ENCODE results near the gene SOX12.
"Not testable (repeated sequence)": the region's sequence is repeated elsewhere in the genome, so short reads cannot be mapped to it uniquely, and the experiment has no call there.

The SOX12 gene

DNA sequence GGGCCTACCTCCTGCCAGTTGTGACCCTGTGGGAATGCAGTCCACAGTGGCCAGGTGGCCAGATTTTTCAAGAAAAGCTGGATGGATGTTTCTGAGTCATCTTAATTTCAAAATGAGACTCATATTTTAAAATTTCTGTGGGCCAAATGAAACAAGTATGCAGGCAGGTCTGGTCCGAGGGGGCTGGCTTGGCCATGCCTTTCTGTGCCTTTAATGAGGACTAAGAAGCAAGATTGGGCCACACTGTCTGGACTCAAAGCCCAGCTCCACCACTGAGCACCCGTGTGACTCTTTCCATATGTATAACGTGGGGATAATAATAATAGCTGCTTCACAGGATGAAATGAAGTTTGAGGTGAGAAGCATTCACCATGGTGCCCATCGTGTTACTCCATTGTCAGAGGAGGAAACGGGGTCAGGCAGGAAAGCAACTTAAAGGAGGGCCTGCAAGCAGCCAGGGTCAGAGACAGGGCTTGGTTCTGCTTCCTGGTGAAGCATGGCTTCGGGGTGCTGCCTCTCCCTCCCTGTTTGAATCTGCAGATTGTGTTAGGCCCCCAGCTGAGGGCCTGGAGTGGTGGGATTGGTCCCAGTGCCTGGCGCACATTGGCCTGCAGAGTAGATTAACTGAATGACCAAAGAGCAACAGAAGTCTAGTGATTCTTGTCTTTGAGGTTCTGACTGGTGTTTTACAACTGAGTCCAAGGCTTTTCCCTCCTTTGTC is 3.8 kb downstream of the SOX12 start:
- no peak for DNase-seq

DNA sequence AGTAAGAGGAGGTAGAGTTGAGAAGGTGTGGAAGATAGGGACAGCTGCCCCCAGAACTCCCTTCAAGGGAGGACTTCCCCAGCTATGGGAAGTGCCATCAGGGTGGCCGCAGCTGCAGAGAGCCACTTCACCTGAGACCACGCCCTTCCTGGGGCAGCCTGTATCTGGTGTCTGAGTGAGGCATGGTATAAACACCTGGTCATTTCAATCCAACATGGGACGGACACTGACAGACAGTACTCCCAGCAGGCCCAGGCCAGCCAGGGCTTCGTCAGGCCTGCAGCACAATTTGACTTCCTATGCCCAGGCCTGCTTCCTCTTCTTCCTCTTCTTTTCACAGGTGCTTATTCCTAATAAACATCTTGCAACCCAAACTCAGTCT is 4.5 kb downstream of the SOX12 start:
- no peak for DNase-seq

DNA sequence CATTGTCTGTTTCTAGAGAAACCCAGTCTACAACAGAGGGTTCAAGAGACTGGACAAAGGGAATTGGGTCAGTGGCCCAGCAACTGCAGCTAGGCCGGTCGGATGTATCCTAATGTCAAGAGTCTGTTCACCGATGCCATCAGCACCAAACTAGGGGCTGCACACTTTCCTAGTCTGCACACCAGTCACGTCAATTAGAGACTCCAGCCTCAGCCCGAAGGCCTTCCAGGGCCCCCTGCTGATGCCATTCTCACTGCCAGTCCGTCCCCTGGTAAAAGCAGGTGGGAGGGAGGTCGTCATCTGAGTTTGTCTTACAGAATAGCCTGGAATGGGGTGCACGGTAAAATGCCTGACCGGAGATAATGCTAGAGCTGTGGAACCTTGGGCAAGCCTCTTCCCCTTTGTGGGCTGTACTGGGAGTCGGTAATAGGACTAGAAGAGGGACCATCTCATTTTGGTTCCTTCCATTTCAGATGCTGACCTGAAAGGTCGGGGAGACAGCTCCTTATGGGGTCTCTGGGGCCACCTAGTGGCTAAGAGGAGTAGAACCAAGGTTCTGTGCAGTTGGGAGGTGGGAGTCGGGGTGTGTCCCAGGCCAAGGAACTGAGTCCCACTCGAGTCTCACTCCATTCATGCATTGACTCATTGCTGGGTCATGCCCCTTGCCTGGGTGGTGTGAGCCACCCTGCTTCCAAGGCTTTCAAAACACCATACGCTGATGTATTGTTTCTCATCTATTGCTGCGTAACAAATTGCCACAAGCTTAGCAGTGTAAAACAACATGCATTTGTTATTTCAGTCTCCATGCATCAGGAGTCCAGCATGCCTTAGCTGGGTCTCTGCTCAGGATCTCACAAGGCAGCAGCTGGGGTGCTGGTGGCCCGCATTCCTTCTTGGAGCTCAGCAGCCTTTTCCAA is 5.1 kb downstream of the SOX12 start:
- DNase-seq = peak; percentile 67

DNA sequence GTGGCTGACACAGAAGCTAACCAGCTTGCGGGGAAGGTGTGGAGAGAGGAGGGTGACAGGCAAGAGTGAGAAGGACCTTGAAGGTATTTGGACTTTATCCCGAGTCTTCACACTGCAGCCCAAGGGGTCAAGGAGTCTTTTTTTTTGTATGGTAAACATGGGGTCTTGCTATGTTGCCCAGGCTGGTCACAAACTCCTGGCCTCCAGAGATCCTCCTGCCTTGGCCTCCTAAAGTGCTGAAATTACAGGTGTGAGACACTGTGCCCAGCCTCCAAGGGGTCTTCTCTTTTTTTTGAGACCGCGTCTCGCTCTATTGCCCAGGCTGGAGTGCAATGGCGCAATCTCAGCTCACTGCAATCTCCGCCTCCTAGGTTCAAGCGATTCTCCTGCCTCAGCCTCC is 9.2 kb downstream of the SOX12 start:
- no peak for DNase-seq

DNA sequence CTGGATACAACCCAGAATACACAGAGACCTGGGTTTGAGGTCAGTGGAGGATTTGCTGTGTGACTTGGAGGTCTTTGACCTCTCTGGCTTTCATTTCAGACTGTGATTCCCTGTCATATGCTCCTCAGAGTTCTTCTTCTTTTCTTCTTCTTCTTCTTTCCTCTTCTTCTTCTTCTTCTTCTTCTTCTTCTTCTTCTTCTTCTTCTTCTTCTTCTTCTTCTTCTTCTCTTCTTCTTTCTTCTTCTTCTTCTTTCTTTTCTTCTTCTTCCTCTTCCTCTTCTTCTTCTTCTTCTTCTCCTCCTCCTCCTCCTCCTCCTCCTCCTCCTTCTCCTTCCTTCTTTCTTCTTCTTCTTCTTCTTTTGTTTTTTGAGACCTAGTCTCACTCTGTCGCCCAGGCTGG is 10.7 kb downstream of the SOX12 start:
- DNase-seq = not testable (repeated sequence)

DNA sequence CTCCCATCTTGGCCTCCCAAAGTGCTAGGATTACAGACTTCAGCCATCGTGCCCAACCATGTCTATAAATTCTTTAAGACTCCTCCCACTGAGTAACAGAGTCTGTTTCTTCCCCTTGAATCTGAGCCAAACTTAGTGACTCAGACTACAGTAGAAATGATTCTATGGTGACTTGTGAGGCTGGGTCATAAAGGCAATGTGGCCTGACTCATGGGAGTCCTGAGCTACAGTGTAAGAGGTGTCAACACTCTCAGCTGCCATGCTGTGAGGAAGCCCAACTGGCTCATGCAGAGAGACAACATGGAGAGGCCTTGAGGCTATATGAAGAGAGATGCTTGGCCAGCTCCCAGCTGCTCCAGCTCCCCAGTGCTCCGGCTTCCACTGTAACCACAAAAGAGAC is 16.3 kb downstream of the SOX12 start:
- no peak for DNase-seq

DNA sequence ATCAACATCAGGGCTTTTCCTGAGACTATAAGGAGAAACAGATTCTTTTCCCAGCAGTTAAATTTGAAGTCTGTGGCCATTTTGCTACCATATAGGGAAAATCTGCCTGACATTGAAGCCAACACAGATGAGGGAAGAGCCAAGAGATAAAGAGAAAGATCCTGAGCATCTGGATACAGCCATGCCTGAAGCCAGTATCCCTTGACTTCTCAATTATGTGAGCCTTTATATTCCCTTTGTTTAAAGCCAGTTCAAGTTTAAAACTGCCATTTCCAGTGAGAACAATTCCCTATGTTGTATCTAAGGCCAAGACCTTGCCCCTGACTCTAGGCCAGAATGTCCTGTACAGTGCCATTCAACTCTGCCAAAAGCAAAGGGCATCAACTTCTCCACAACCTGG is 17.8 kb downstream of the SOX12 start:
- DNase-seq = no peak

DNA sequence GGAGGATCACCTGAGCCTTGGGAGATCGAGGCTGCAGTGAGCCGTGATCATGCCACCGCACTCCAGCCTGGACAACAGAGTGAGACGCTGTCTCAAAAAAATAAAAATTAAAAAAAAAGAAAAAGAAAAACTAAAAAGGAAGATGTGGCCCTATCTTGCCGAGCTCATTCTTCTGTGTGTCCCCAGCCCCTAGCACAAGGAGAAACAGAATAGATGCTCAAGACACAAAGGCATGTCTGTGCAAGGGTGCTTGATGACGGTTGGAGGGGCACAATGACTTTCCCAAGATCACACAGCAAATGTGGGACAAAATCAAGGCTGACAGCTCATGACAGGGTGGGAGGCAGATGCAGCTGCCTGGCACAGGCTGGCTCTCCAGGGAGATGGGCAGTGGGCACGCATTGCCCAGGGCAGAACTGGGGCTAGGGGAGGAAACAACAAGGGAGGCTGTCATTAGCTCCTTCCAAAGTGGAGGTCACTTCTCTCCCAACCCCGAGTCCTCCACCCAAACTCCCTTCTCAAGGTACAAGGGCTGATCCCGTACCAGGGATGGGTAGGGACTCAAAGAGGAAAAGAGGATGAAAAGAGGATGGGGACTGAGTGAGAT is 20.8 kb downstream of the SOX12 start:
- no peak for DNase-seq

DNA sequence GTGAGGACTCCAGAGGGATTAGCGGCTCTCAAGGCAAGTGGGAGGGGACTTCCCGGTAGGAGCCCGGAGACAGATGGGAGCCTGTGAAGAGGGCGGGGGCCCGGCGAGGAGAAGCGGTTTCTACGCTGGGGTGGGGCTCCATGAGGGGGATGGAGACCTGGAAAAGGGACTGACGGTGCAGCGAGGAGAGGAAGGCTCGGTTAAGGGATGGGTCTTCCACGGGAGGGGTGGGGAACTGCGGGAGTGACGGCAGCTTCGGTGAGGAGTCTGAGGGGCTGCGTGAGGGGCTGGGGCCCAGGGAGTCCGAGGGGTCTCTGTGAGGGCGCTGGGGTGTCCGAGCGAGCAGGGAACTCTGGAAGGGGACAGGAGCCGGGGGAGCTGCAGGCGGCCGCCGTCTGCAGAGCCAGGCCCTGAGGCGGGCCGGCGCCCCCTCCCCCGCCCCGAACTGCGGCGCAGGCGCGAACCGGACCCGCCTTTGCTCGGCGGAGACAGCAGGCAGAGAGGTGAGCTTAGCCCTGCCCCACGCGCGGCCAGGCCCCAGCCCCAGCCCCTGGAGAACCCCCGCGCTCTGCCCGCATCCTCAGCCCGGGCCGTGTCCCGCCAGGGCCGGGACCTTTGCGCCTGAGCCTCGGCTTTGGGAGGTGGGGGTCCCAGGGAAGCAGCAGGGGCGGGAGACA is 21.4 kb downstream of the SOX12 start, which contains the start of gene NRSN2:
NRSN2 (plus strand) TSS at position 472 of the 677 bp plus-strand sequence. CDS start 2,533 bp downstream, outside the sequence.
- peak; percentile 39 for DNase-seq

DNA sequence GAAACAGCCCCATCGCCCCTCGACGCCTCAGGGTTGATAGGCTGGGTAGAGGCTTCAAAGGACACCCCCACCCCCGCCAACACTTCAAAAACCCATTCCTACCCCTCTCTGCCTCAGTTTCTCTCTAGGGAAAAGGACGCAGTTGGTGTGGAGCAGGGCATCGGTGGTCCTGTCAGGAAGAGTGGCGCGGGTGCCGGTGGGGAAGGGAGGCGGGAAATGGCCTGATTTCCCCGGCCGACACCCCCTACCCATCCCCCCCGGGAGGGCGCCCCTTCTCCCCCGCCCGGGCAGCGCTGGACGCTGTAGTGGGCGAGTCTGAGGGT is 21.9 kb downstream of the SOX12 start:
- DNase-seq = no peak

DNA sequence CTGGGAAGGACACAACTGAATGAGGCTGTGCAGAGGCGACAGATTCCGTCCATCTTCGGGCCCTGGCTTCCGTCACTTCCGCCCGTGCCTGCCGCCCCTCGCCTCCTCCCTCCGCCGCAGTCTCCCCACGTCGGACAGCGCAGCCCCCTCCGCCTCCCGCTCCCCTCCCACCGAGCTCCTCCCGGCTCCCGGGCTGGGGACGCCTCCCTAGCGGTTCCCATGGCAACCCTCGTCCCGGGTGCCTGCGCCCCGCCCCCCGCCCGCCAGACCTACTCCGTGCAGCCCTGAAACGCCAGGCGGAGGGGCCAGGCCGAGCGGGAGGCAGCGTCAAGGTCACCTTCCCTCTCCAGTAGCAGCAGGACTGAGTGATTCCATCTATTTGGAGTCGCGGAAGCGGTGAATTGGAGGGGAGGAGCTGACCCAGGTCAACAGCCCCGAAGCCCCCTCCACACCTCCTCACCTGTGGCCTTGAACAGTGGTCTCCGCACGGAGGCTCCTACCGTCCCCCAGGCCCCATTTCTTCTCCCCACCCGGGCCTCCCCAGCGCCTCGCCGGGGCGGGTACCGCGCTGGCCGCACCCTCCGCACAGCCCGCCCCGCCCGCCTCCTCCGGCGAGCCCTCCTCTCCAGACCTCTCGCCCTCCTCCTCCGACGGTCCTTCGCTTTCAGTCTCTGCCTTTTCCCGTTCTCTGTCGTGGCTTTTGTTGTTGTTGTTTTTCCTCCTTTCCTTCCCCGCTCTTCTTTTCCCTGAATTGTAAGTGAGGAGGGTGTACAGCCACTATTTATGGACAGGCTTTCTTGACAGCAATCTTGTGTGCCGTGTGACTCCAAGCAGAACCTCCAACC is 22.5 kb downstream of the SOX12 start:
- DNase-seq = peak; percentile 87

DNA sequence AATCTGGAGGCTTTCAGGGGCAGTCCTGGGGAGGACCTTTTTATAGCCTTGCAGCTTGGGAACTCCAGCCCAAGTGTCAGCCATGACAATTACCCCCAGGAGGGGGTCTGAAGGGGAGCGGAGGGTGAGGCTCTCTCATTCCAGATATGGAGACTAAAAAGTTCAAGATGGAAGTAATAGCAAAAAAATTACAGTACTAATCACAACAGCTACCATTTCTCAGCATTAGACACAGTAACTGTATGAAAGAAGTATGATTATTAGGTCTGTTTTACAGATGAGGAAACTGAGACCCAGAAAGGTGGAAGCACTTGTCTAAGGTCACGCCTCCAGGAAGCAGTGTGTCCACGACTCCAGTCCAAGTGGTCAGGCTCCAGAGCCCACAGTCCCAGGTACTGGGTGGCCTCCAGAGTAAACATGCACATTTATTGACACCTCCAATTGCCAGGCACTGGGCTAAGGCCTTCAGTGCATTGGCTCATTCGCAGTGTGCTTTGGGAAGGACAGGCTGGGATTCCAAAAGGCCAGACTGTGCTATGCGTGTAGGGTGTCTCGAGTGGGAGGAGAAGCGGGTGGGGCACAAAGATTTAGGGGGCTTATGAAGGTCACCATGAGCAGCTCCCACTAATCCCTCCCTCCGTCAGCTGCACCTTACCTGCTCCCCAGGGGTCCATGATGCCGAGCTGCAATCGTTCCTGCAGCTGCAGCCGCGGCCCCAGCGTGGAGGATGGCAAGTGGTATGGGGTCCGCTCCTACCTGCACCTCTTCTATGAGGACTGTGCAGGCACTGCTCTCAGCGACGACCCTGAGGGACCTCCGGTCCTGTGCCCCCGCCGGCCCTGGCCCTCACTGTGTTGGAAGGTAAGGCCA is 23.9 kb downstream of the SOX12 start:
- no peak for DNase-seq

DNA sequence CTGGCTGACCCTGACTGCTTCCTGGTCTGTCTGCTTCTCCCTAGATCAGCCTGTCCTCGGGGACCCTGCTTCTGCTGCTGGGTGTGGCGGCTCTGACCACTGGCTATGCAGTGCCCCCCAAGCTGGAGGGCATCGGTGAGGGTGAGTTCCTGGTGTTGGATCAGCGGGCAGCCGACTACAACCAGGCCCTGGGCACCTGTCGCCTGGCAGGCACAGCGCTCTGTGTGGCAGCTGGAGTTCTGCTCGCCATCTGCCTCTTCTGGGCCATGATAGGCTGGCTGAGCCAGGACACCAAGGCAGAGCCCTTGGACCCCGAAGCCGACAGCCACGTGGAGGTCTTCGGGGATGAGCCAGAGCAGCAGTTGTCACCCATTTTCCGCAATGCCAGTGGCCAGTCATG is 27.8 kb downstream of the SOX12 start:
- no peak for DNase-seq

DNA sequence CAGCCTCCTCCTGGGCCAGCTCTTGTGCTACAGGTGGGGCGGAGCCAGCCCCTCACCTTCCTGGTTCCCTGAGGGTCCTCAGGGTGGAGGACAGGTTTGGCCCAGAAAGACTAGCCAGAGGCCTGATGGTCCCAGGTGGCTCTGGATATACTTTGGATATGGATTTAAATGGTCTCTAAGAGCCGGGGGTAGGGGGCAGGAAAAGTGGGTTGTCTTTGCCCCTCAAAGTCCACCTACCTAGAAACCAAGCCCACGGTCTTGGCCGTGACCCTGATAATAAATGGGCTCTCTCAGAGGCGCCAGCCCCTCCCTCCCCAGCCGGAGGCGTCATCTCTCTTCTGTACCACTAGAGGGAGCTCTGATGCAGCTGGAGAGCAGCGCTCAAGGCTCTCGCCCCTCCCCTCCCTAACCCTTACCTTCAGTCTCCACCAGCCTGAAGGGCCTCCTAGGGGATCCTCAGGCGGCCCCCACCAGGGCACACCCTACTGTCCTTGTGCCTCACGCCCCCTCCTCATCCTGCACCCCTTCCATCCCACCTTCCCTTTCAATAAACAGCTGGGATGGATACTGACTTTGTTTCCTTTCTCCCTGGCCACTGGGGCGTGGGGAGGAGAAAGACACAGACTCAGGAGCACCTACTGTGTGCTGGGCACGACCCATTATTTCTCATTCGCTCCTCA is 29.1 kb downstream of the SOX12 start:
- DNase-seq = peak; percentile 85

DNA sequence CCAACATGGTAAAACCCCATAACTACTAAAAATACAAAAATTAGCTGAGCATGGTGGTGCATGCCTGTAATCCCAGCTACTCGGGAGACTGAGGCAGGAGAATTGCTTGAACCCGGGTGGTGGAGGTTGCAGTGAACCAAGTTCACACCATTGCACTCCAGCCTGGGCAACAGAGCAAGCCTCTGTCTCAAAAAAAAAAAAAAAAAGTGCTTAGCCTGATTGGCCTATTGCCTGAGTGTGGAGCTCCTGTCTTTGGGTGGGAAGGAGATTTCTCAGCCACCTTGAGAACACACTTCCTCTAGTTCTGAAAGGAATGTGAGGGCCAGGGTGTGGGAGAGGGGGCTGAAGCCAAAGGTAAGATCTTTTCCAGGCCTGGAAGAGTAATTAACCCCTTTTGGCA is 30.8 kb downstream of the SOX12 start:
- not testable (repeated sequence) for DNase-seq

DNA sequence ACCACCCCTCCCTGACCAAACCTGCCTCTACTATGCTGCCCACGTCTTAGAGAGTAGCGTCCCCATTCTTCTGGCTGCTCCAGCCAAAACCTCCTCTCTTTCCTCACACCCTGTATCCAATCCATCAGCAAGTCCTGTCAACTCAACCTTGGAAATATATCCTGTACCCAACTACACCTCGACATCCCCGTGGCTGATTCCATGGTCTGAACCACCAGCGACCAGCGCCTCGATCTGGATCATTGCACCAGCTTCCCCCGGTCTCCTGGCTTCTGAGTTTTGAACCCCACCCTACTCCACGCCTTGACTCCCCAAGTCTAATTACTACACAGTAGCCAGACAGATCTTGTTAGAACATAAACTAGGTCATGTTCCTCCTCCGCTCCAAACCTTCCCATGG is 31.4 kb downstream of the SOX12 start:
- no peak for DNase-seq

DNA sequence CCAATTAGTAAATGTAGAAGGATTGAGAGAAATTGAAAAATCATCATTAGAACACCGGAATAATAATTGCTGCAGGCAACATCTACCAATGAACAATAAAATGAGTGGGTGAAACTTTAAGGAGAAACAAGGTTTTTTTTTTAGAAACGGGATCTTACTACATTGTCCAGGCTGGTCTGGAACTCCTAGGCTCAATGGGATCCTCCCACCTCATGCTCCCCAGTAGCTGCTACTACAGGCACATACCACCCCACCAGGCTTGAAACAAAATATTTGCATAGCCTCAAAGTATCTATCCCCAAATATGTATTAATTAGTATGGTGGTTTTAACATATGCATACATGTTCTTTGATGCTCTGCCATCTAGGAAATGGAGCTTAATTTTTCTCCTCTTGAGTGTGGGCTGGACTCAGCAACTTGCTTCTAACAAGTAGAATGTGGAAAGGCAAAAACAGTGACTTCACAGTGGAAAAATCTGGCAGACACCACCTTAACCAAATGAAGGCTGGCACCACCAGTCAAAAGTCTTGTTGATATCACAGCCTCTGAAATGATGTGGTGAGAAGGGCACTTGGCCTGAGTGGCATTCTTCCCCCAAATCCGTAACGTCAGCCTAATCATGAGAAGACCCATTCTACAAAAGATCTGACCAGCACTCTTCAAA is 33.7 kb downstream of the SOX12 start:
- no peak for DNase-seq

DNA sequence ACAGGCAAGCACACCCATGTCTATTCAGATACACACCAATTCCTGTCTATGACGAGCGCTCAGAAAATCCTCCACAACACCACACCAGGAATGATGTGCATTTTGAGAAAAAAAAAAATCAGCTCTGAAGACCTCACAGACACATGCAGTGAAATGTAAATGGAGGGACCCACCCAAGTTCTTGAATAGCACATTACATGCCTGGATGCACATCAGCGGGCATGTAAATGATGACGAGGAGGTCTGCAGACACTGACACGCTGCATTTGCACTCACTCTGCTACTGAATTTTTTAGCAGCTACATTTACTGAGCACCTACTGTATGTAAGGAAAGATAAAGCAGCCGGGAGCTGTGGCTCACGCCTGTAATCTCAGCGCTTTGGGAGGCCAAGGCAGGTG is 36.2 kb downstream of the SOX12 start:
- DNase-seq = no peak

DNA sequence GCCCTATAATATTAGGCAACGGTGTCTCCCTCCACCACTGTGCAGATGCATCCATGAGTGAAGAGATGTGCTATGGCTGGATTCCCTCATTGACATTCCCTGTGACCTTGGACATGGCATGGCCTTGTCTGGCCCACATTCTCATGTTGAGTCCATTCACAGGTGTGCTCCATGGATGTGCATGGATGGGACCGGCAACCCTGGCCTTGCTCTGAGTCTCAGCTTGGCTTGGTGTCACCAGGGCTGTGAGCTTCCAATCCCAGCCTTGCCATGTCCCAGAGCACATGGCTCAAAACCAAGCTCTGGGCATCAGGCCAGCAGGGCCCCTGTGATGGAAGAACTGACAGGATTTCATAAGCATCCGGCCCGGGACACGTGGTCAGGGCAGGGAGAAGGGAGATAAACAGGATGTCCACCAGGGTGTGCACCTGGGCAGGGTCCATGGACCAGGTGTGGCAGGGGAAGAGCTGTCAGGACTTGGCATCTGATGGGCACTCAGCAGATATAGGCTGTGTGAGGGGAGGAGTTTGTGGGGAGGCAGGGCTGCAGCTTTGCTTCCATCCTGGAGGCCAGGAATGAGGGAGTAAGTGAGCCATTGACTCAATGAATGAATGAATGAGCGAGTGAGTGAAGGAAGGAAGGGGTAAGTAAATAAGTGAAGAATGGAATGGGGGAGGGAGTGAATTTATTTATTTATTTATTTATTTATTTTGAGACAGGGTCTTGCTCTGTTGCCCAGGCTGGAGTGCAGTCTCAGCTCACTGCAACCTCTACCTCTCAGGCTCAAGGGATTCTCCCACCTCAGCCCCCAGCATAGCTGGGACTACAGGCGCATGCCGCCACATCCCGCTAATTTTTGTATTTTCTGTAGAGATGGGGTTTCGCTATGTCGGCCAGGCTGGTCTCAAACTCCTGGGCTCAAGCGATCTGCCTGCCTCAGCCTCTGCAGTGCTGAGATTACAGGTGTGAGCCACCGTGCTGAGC is 37.2 kb downstream of the SOX12 start:
- DNase-seq = peak; percentile 58
